IMR-90 (cell line): Measurements from ENCODE around the gene DUSP10. TPM values are rescaled to one million over a fixed set of nuclear protein-coding genes. Genes with fewer than 3 reads are reported as not detected.
A peak's percentile ranks its signal among the peaks of the same experiment; 100 is the strongest.

Source experiments
- ATAC-seq: fragments of 200-7000 bp; cut with Tn5 transposase; 2 replicates; pipeline ENCODE4 v1.9.1; 2020; ENCODE audit warnings: low read depth, mild to moderate bottlenecking, moderate library complexity
- BruUV-seq: library from RNA; stranded (reverse); fragments of 400-500 nt; replicated peaks from 2 replicates; lab custom pipeline; 2021; lab: Mats Ljungman, UMichigan
- CTCF ChIA-PET: fragments of 300-600 bp; formaldehyde crosslinking; extraction: SDS; loops from one replicate; lab custom pipeline; 2021; ENCODE audit warnings: antibody characterized with exemption; lab: Yijun Ruan, JAX
- POLR2A ChIA-PET: fragments of 300-600 bp; sonication (Branson Sonifier 250); formaldehyde crosslinking; loops from one replicate; lab custom pipeline; 2022; ENCODE audit warnings: antibody characterized with exemption; ENCODE audit not compliant: unreplicated experiment; lab: Charles Lee
- DNase-seq: peaks from one replicate; pipeline ENCODE4 v3.0.0; 2013
- H2AFZ ChIP-seq: replicated peaks from 2 replicates; pipeline ENCODE3; 2013; ENCODE audit warnings: low read length, mild to moderate bottlenecking; ENCODE audit not compliant: poor library complexity
- H2AK5ac ChIP-seq: 2 replicates; pipeline ENCODE4 v1.6.1; 2013; ENCODE audit warnings: low read depth, low read length, inconsistent platforms
- H2AK9ac ChIP-seq: replicated peaks from 2 replicates; pipeline ENCODE3; 2013; ENCODE audit warnings: mild to moderate bottlenecking, low read depth, low read length, moderate library complexity; ENCODE audit not compliant: poor library complexity
- H2BK120ac ChIP-seq: 2 replicates; pipeline ENCODE4 v1.6.1; 2013; ENCODE audit warnings: low read depth, low read length, inconsistent platforms
- H2BK15ac ChIP-seq: 3 replicates; pipeline ENCODE4 v1.6.1; 2013; ENCODE audit warnings: low read depth, low read length, inconsistent platforms
- H2BK20ac ChIP-seq: 2 replicates; pipeline ENCODE4 v1.6.1; 2013; ENCODE audit warnings: low read depth, mild to moderate bottlenecking, inconsistent platforms, low read length, moderate library complexity
- H2BK5ac ChIP-seq: 2 replicates; pipeline ENCODE4 v1.6.1; 2013; ENCODE audit warnings: mild to moderate bottlenecking, low read depth, low read length, inconsistent platforms; ENCODE audit not compliant: poor library complexity, severe bottlenecking
- H3K14ac ChIP-seq: replicated peaks from 2 replicates; pipeline ENCODE4 v1.6.1; 2013; ENCODE audit warnings: low read depth, low read length, inconsistent platforms
- H3K18ac ChIP-seq: 2 replicates; pipeline ENCODE4 v1.6.1; 2013; ENCODE audit warnings: low read depth, low read length, control low read depth
- H3K23ac ChIP-seq: 2 replicates; pipeline ENCODE4 v1.6.1; 2013; ENCODE audit warnings: low read depth, low read length, inconsistent platforms
- H3K27ac ChIP-seq: 2 replicates; pipeline ENCODE4 v1.5.1; 2013; ENCODE audit warnings: mild to moderate bottlenecking, control low read depth, low read length; ENCODE audit not compliant: insufficient read depth
- H3K27me3 ChIP-seq: 2 replicates; pipeline ENCODE4 v1.6.1; 2013; ENCODE audit warnings: low read length; ENCODE audit not compliant: control insufficient read depth, insufficient read depth
- H3K36me3 ChIP-seq: 2 replicates; pipeline ENCODE4 v1.6.1; 2013; ENCODE audit warnings: low read length, mixed read lengths; ENCODE audit not compliant: control insufficient read depth, insufficient read depth
- H3K4ac ChIP-seq: 2 replicates; pipeline ENCODE4 v1.6.1; 2013; ENCODE audit warnings: low read depth, low read length, inconsistent platforms
- H3K4me1 ChIP-seq: 2 replicates; pipeline ENCODE4 v1.6.1; 2013; ENCODE audit warnings: low read length, mixed read lengths; ENCODE audit not compliant: control insufficient read depth, insufficient read depth
- H3K4me2 ChIP-seq: 2 replicates; pipeline ENCODE4 v1.6.1; 2013; ENCODE audit warnings: low read depth, mild to moderate bottlenecking, control low read depth, low read length, moderate library complexity
- H3K4me3 ChIP-seq: 2 replicates; pipeline ENCODE4 v1.5.1; 2013; ENCODE audit warnings: low read depth, mild to moderate bottlenecking, control low read depth, low read length, moderate library complexity; ENCODE audit not compliant: insufficient read depth
- H3K56ac ChIP-seq: 2 replicates; pipeline ENCODE4 v1.6.1; 2013; ENCODE audit warnings: low read length, inconsistent platforms; ENCODE audit not compliant: insufficient read depth; ENCODE audit errors: extremely low read depth
- H3K79me1 ChIP-seq, 2 experiments: 2 replicates each; pipeline ENCODE4 v1.6.1; 2013; ENCODE audit warnings: low read length in 2 of 2, inconsistent platforms in 1 of 2, low read depth in 1 of 2
- H3K9ac ChIP-seq: 2 replicates; pipeline ENCODE4 v1.6.1; 2013; ENCODE audit warnings: low read depth, low read length, control low read depth
- H3K9me1 ChIP-seq: 2 replicates; pipeline ENCODE4 v1.6.1; 2013; ENCODE audit warnings: low read length, inconsistent platforms; ENCODE audit not compliant: insufficient read depth
- H3K9me3 ChIP-seq: 2 replicates; pipeline ENCODE4 v1.6.1; 2013; ENCODE audit warnings: low read length; ENCODE audit not compliant: control insufficient read depth, insufficient read depth
- H4K20me1 ChIP-seq: 2 replicates; pipeline ENCODE4 v1.6.1; 2013; ENCODE audit warnings: low read length, inconsistent platforms; ENCODE audit not compliant: insufficient read depth
- H4K5ac ChIP-seq: 2 replicates; pipeline ENCODE4 v1.6.1; 2013; ENCODE audit warnings: mild to moderate bottlenecking, low read depth, low read length, control low read depth
- H4K8ac ChIP-seq, 2 experiments: 2 replicates each; pipeline ENCODE4 v1.6.1; 2013; ENCODE audit warnings: low read depth in 2 of 2, low read length in 2 of 2, control low read depth in 1 of 2, inconsistent platforms in 1 of 2
- H4K91ac ChIP-seq: 2 replicates; pipeline ENCODE4 v1.6.1; 2013; ENCODE audit warnings: low read depth, low read length, inconsistent platforms; ENCODE audit not compliant: insufficient read depth
- CEBPB ChIP-seq: IDR thresholded peaks from 2 replicates; pipeline ENCODE4 v1.6.1; 2012; ENCODE audit warnings: low read depth, low read length, improper control_type of control experiment
- CHD1 ChIP-seq: IDR thresholded peaks from 2 replicates; pipeline ENCODE4 v1.6.1; 2012; ENCODE audit warnings: low read depth, low read length, improper control_type of control experiment
- FOS ChIP-seq: fragments of 150-350 bp; IDR thresholded peaks from 2 replicates; pipeline ENCODE4 v1.6.1; 2016; ENCODE audit warnings: low read depth, low read length
- MAZ ChIP-seq: IDR thresholded peaks from 2 replicates; pipeline ENCODE4 v1.6.1; 2012; ENCODE audit warnings: low read depth, mild to moderate bottlenecking, low read length, improper control_type of control experiment, moderate library complexity, borderline replicate concordance
- MXI1 ChIP-seq: IDR thresholded peaks from 2 replicates; pipeline ENCODE4 v1.6.1; 2012; ENCODE audit warnings: low read depth, mild to moderate bottlenecking, low read length, moderate library complexity, borderline replicate concordance
- NFE2L2 ChIP-seq: fragments of 150-350 bp; IDR thresholded peaks from 2 replicates; pipeline ENCODE4 v1.6.1; 2016; ENCODE audit warnings: low read depth, mild to moderate bottlenecking, low read length
- POLR2A ChIP-seq: IDR thresholded peaks from 2 replicates; pipeline ENCODE4 v1.6.1; 2012; ENCODE audit warnings: mild to moderate bottlenecking, low read depth, low read length
- RAD21 ChIP-seq: IDR thresholded peaks from 2 replicates; pipeline ENCODE4 v1.6.1; 2012; ENCODE audit warnings: low read length, improper control_type of control experiment
- RCOR1 ChIP-seq: IDR thresholded peaks from 2 replicates; pipeline ENCODE4 v1.6.1; 2012; ENCODE audit warnings: mild to moderate bottlenecking, low read length, improper control_type of control experiment; ENCODE audit not compliant: insufficient replicate concordance
- RFX5 ChIP-seq: IDR thresholded peaks from 2 replicates; pipeline ENCODE4 v1.8.0; 2012; ENCODE audit warnings: low read depth, mild to moderate bottlenecking, low read length, moderate library complexity
- SMC3 ChIP-seq: fragments of 150-350 bp; IDR thresholded peaks from 2 replicates; pipeline ENCODE4 v1.6.1; 2016; ENCODE audit warnings: low read depth, mild to moderate bottlenecking, antibody characterized with exemption, low read length, moderate library complexity
- USF2 ChIP-seq: fragments of 150-350 bp; IDR thresholded peaks from 2 replicates; pipeline ENCODE4 v1.6.1; 2017; ENCODE audit warnings: mild to moderate bottlenecking, antibody characterized with exemption, low read length, low read depth
- WGBS, 2 experiments: methylation state at CpG; one replicate each; pipeline versions ENCODE4 v1.1.5 to v1.1.7; 2013; ENCODE audit warnings: missing lambda C conversion rate in 2 of 2; ENCODE audit not compliant: insufficient read length in 1 of 2; ENCODE audit errors: extremely low coverage in 2 of 2; 5-methylcytosine and 5-hydroxymethylcytosine counted together
- dilution Hi-C: fragments of 300-500 bp; cut with HindIII; formaldehyde crosslinking; loops from one replicate; pipeline ENCODE4 v1.14.3; 2018; ENCODE audit warnings: low sequenced_read_pairs; ENCODE audit not compliant: unreplicated experiment
- in situ Hi-C: fragments of 300-500 bp; cut with MboI; formaldehyde crosslinking; loops from 3 replicates; pipeline ENCODE4 v1.14.3; 2019; ENCODE audit warnings: low sequenced_read_pairs, inconsistent platforms, mixed read lengths
- intact Hi-C: fragments of 100-400 bp; cut with micrococcal nuclease; formaldehyde crosslinking; loops from 2 replicates; pipeline ENCODE4 v1.10.0; 2022
- polyA plus RNA-seq, 3 experiments: library from polyadenylated mRNA; depleted of rRNA; stranded (reverse); fragments of >200 nt; gene quantifications; 2 replicates each; pipeline ENCODE4 v1.2.3, GENCODE V29; 2012; ENCODE audit warnings: low replicate concordance in 1 of 3
- total RNA-seq: library from RNA; depleted of rRNA; stranded (reverse); fragments of >200 nt; gene quantifications from 2 replicates; pipeline ENCODE4 v1.2.3, GENCODE V29; 2012

Gene DUSP10
- total and polyA plus RNA-seq, 2 of the 4 experiments (the other 2 are of a cell fraction) = 41.7 to 59.1 TPM

- no peak for TF ChIP-seq SMC3
- no peak for TF ChIP-seq RFX5
Observed at GRCh38 chr1:221723018-221723847, 18.7 kb downstream of the DUSP10 start (continued).

- dilution Hi-C loops = no loop called here
- Histone ChIP-seq H2BK5ac (peak overlapping the region; percentile 67), H3K9me1 (peaks cover 37% of the 10 kb centered on the region), H3K4me2 (peak overlapping the region; percentile 20; the same call in 1 of the 2 replicates), H3K4me1 (peaks cover 52% of the 10 kb centered on the region), H3K18ac (peak overlapping the region; percentile 85), H2AK9ac (no peak overlapping the region), H3K23ac (peak overlapping the region; percentile 21), H2AFZ (no peak overlapping the region), H2BK15ac (peak overlapping the region; percentile 31; the same call in 2 of the 3 replicates), H3K27me3 (no peaks in the 10 kb centered on the region), H2AK5ac (peak overlapping the region; percentile 55), H3K36me3 (peaks cover 30% of the 10 kb centered on the region), H3K14ac (peak overlapping the region; percentile 47; the same call in 1 of the 2 replicates), H3K56ac (no peak overlapping the region), H3K27ac (peak overlapping the region; percentile 57; the same call in 1 of the 2 replicates), H4K5ac (peak overlapping the region; percentile 27), H4K91ac (peak overlapping the region; percentile 45), H3K4me3 (no peak overlapping the region), H3K9me3 (no peaks in the 10 kb centered on the region; the same call in 1 of the 2 replicates), H2BK120ac (peak overlapping the region; percentile 53), H4K20me1 (peaks cover 43% of the 10 kb centered on the region), H4K8ac (peak overlapping the region in 1 of 2 experiments; percentile 51; a peak in 1 of 4 replicates), H3K4ac (peak overlapping the region; percentile 51), H3K79me1 (peaks cover 36 to 77% of the 10 kb centered on the region in 2 experiments), H3K9ac (no peak overlapping the region), H2BK20ac (peak overlapping the region; percentile 68; the same call in 1 of the 2 replicates)
- in situ Hi-C loops = no loop called here
- ATAC-seq (no peak), DNase-seq (no peak)
- WGBS, 2 experiments = no CpG with 5 or more reads among the region's 3 CpGs
- ChIA-PET POLR2A (no interaction called here), CTCF (interaction anchor here (0.8 kb wide), 1 partner anchor 733 kb away, joined by 3 read pairs; no protein-coding TSS in a partner anchor)
- intact Hi-C loops = loop anchor here (10.0 kb wide), 2 partner anchors 458 to 908 kb away; no protein-coding TSS in a partner anchor
- BruUV-seq = no TSS peak
- TF ChIP-seq POLR2A (no peak), RFX5 (no peak), RCOR1 (no peak), CEBPB (no peak), USF2 (no peak), FOS (no peak), RAD21 (no peak), CHD1 (no peak), SMC3 (no peak), MAZ (no peak), MXI1 (no peak), NFE2L2 (no peak)
Observed at GRCh38 chr1:221722254-221723017, 19.5 kb downstream of the DUSP10 start.
